NCI-H146 treated with DMSO at 0.1 percent for 48 hours (cell line): ENCODE data around the gene ATXN10.
A peak's percentile ranks its signal among the peaks of the same experiment; 100 is the strongest.

Source experiments
- DNase-seq: peaks from one replicate; lab custom pipeline; 2025; ENCODE audit not compliant: unreplicated experiment; lab: John Stamatoyannopoulos, UW

ATXN10 gene

GRCh38 chr22:45852826-45853225, 181.2 kb downstream of the ATXN10 start:
- no peak for DNase-seq

GRCh38 chr22:45855961-45856360, 184.3 kb downstream of the ATXN10 start:
- DNase-seq, result no peak

GRCh38 chr22:45857519-45857918, 185.9 kb downstream of the ATXN10 start:
- DNase-seq, result no peak

GRCh38 chr22:45859231-45860161, 187.9 kb downstream of the ATXN10 start:
- no peak for DNase-seq

GRCh38 chr22:45860201-45860600, 188.6 kb downstream of the ATXN10 start:
- no peak for DNase-seq

GRCh38 chr22:45861259-45861658, 189.6 kb downstream of the ATXN10 start:
- DNase-seq, result no peak

- peak; percentile 22 for DNase-seq
These were observed 192.5 kb downstream of the ATXN10 start for GRCh38 chr22:45863981-45864751.

- DNase-seq, result no peak
These were observed 193.4 kb downstream of the ATXN10 start for GRCh38 chr22:45864959-45865476.

GRCh38 chr22:45865561-45866125, 194.0 kb downstream of the ATXN10 start:
- no peak for DNase-seq

- no peak for DNase-seq
These were observed 194.6 kb downstream of the ATXN10 start for GRCh38 chr22:45866126-45866645.

- no peak for DNase-seq
These were observed 195.0 kb downstream of the ATXN10 start for GRCh38 chr22:45866646-45867117.

- DNase-seq, result no peak
These were observed 195.7 kb downstream of the ATXN10 start for GRCh38 chr22:45867118-45867905.

GRCh38 chr22:45867906-45868555, 196.4 kb downstream of the ATXN10 start:
- no peak for DNase-seq

GRCh38 chr22:45868571-45869339, 197.1 kb downstream of the ATXN10 start:
- no peak for DNase-seq

GRCh38 chr22:45869340-45869847, 197.8 kb downstream of the ATXN10 start:
- DNase-seq, result no peak

- no peak for DNase-seq
These were observed 198.4 kb downstream of the ATXN10 start for GRCh38 chr22:45870011-45870410.

GRCh38 chr22:45871721-45872120, 200.1 kb downstream of the ATXN10 start:
- DNase-seq, result no peak

- no peak for DNase-seq
These were observed 201.1 kb downstream of the ATXN10 start for GRCh38 chr22:45872659-45873263.
